Left ventricle myocardium inferior (tissue), 1 donor: ENCODE measurements around the gene ALCAM. TPM values are rescaled to one million over a fixed set of nuclear protein-coding genes. Genes with fewer than 3 reads are reported as not detected.

Experiments
- DNase-seq: peaks from one replicate; pipeline ENCODE4 v3.0.0-alpha.2; 2020
- H3K27ac ChIP-seq: fragments of 200-600 bp; replicated peaks from 2 replicates; pipeline ENCODE4 v1.8.0; 2021
- H3K27me3 ChIP-seq: fragments of 200-600 bp; 2 replicates; pipeline ENCODE4 v1.8.0; 2021; ENCODE audit warnings: low read depth
- H3K36me3 ChIP-seq: fragments of 200-600 bp; 2 replicates; pipeline ENCODE4 v1.8.0; 2021
- H3K4me1 ChIP-seq: fragments of 200-600 bp; 2 replicates; pipeline ENCODE4 v1.8.0; 2021
- H3K4me3 ChIP-seq: fragments of 200-600 bp; 2 replicates; pipeline ENCODE4 v1.8.0; 2021; ENCODE audit warnings: mild to moderate bottlenecking, moderate library complexity
- H3K9me3 ChIP-seq: fragments of 200-600 bp; replicated peaks from 2 replicates; pipeline ENCODE4 v1.8.0; 2021
- CTCF ChIP-seq: fragments of 200-600 bp; IDR thresholded peaks from 2 replicates; pipeline ENCODE4 v1.8.0; 2021; ENCODE audit warnings: antibody characterized with exemption, mild to moderate bottlenecking, borderline replicate concordance
- intact Hi-C: fragments of 100-400 bp; cut with micrococcal nuclease; formaldehyde crosslinking; loops from one replicate; pipeline ENCODE4 v1.11.0; 2022
- total RNA-seq: library from RNA; stranded (reverse); fragmentation: NEBNext Ultra II Directional; extraction: Animal tissue kit (Norgen Biotek cat#: 25700); gene quantifications from one replicate; pipeline ENCODE4 v1.2.1, GENCODE V29; 2021
- donor health status: DM: no; HTN: yes; CAD: no; lungs with severe emphysema.

ALCAM gene
- total RNA-seq, 1 donor from 2014 or later, result 3.7 TPM

- Histone ChIP-seq H3K27me3 (no peaks in the 10 kb centered on the region), H3K4me1 (peaks cover 20% of the 10 kb centered on the region), H3K4me3 (no peak overlapping the region), H3K36me3 (no peaks in the 10 kb centered on the region), H3K27ac (no peak overlapping the region), H3K9me3 (no peaks in the 10 kb centered on the region)
- no peak for TF ChIP-seq CTCF
- intact Hi-C loops, result no loop called here
- DNase-seq, result no peak
These were observed 247.8 kb downstream of the ALCAM start for GRCh38 chr3:105614288-105615030.

GRCh38 chr3:105615814-105616213 lies 249.1 kb downstream of the ALCAM start:
- DNase-seq, result no peak
- Histone ChIP-seq H3K27me3 (no peaks in the 10 kb centered on the region), H3K4me3 (no peak overlapping the region), H3K9me3 (no peaks in the 10 kb centered on the region), H3K4me1 (peaks cover 20% of the 10 kb centered on the region), H3K27ac (no peak overlapping the region), H3K36me3 (no peaks in the 10 kb centered on the region)
- no peak for TF ChIP-seq CTCF
- intact Hi-C loops, result no loop called here

GRCh38 chr3:105616374-105617121 lies 249.8 kb downstream of the ALCAM start:
- H3K4me3 ChIP-seq, result no peak overlapping the region
- no peak for TF ChIP-seq CTCF
- intact Hi-C loops, result no loop called here
- no peak overlapping the region for H3K27ac ChIP-seq
- DNase-seq, result no peak
- peaks cover 20% of the 10 kb centered on the region for H3K4me1 ChIP-seq
- no peaks in the 10 kb centered on the region for H3K36me3 ChIP-seq
- no peaks in the 10 kb centered on the region for H3K9me3 ChIP-seq
- no peaks in the 10 kb centered on the region for H3K27me3 ChIP-seq

- H3K9me3 ChIP-seq, result no peaks in the 10 kb centered on the region
- no peak overlapping the region for H3K27ac ChIP-seq
- H3K4me3 ChIP-seq, result no peak overlapping the region
- TF ChIP-seq CTCF, result no peak
- DNase-seq, result no peak
- intact Hi-C loops, result no loop called here
- no peaks in the 10 kb centered on the region for H3K27me3 ChIP-seq
- no peaks in the 10 kb centered on the region for H3K36me3 ChIP-seq
- peaks cover 8% of the 10 kb centered on the region for H3K4me1 ChIP-seq
These were observed 251.8 kb downstream of the ALCAM start for GRCh38 chr3:105618556-105618955.

GRCh38 chr3:105619651-105620050 lies 252.9 kb downstream of the ALCAM start:
- Histone ChIP-seq H3K27me3 (no peaks in the 10 kb centered on the region), H3K9me3 (no peaks in the 10 kb centered on the region), H3K4me1 (no peaks in the 10 kb centered on the region), H3K36me3 (no peaks in the 10 kb centered on the region), H3K4me3 (no peak overlapping the region), H3K27ac (no peak overlapping the region)
- intact Hi-C loops, result no loop called here
- no peak for TF ChIP-seq CTCF
- DNase-seq, result no peak
